H1 (cell line): Measurements from ENCODE around the gene CXCL12. TPM values are rescaled to one million over a fixed set of nuclear protein-coding genes. Genes with fewer than 3 reads are reported as not detected.

ENCODE experiments used
- CEBPB ChIP-seq: IDR thresholded peaks from 2 replicates; pipeline ENCODE4 v1.6.1; 2012; ENCODE audit warnings: low read depth, low read length
- CHD2 ChIP-seq: IDR thresholded peaks from 2 replicates; pipeline ENCODE4 v1.6.1; 2012; ENCODE audit warnings: low read length, improper control_type of control experiment
- KDM4A ChIP-seq: IDR thresholded peaks from one replicate; pipeline ENCODE4 v1.7.1; 2012; ENCODE audit warnings: low read depth, mild to moderate bottlenecking, moderate library complexity, low read length, inconsistent platforms; ENCODE audit not compliant: severe bottlenecking
- MAFK ChIP-seq: IDR thresholded peaks from 2 replicates; pipeline ENCODE4 v1.6.1; 2012; ENCODE audit warnings: low read depth, mild to moderate bottlenecking, improper control_type of control experiment, low read length
- SIX5 ChIP-seq: IDR thresholded peaks from 2 replicates; pipeline ENCODE4 v1.6.1; 2011; ENCODE audit warnings: mild to moderate bottlenecking, low read depth, low read length
- polyA plus RNA-seq, 7 experiments: library from polyadenylated mRNA; depleted of rRNA in 3 of 7; stranded (reverse) in 5 of 7; unstranded in 2 of 7; fragments of >200 nt in 5 of 7; fragments of 200-250 nt in 2 of 7; gene quantifications; 1 replicate in 5 of 7; 2 replicates in 1 of 7; 4 replicates in 1 of 7; pipeline versions ENCODE4 v1.2.1 to v1.2.3, GENCODE V29; 2011 to 2013; ENCODE audit warnings: missing spikeins in 2 of 7, mixed read lengths in 2 of 7
- total RNA-seq: library from RNA; stranded (reverse); fragmentation: NEBNext Ultra II Directional; extraction: Animal tissue kit (Norgen Biotek cat#: 25700); gene quantifications from 2 replicates; pipeline ENCODE4 v1.2.1, GENCODE V29; 2021

The CXCL12 gene
- total and polyA plus RNA-seq, 2 of the 8 experiments (the other 6 are each of a cell fraction or from before 2014, with no cell fraction given): 51.4 to 53.8 TPM

DNA sequence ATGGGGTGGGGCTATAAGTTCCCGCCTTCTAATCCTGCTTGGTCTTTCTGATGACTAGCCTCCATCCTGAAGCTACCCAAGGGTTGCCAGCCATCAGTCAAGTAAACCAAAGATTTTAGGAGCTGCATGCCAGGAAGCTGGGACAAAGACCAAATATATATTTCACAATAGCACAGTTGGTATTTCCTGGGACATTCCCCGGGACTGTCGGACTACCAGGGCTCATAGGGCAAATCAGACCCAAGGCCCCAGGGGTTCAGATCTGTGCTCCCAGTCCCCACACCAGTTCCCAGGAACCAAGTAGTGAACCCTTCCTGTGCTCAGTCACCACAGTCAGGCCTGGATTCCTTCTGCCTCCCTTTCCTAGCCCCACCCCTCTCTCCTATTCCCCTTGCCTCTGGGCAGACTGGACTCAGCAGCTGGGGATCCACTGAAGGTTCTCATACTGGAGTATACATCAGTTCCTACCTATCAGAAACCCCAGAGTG is 5.7 kb upstream of the CXCL12 start (continued):
- no peak for TF ChIP-seq SIX5
- TF ChIP-seq KDM4A: no peak
- TF ChIP-seq MAFK: no peak
- no peak for TF ChIP-seq CHD2
- TF ChIP-seq CEBPB: no peak
